GM19468 (cell line): ENCODE data around the gene PERCC1.
"Not testable (repeated sequence)": the region's sequence is repeated elsewhere in the genome, so short reads cannot be mapped to it uniquely, and the experiment has no call there.

Experiments used
- ATAC-seq: cut with Tn5 transposase; IDR thresholded peaks from one replicate; pipeline ENCODE4 v1.9.1; 2021; ENCODE audit warnings: mild to moderate bottlenecking, moderate library complexity, moderate number of reproducible peaks; ENCODE audit not compliant: unreplicated experiment; ENCODE audit errors: extremely low read depth

Gene PERCC1

DNA sequence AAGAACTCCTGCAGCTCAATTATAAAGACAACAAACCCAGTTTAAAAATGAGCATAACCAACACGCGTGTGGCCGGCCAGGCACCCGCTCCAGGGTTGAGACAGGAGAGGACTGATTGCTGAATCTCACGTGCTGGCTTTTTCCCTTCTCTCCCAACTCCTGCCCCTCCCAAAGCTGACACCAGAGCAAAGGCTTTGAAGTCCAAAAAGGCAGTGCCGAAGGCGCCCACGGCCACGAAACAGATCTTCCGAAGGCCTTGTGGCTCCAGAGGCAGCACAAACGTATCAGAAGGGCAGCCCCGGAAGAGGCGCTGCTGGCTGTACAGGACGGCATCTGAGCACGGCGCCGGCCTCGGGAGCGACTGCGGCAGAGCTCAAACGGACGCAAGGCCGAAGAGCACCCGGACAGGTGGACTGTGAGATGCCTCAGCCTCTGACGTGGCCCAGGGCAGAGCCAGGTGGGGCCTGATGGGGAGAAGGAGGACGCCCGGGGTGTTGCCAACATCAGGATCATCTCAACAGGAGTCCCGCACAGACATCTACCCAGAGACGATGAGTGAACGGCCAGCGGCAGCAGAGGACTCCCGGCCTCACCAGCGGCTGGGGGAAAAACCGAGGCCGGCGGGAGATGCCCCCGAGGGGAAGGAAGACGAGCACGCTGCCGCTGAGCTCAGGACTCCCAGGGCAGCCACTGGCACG, 33.5 kb downstream of the PERCC1 start:
- ATAC-seq: no peak

DNA sequence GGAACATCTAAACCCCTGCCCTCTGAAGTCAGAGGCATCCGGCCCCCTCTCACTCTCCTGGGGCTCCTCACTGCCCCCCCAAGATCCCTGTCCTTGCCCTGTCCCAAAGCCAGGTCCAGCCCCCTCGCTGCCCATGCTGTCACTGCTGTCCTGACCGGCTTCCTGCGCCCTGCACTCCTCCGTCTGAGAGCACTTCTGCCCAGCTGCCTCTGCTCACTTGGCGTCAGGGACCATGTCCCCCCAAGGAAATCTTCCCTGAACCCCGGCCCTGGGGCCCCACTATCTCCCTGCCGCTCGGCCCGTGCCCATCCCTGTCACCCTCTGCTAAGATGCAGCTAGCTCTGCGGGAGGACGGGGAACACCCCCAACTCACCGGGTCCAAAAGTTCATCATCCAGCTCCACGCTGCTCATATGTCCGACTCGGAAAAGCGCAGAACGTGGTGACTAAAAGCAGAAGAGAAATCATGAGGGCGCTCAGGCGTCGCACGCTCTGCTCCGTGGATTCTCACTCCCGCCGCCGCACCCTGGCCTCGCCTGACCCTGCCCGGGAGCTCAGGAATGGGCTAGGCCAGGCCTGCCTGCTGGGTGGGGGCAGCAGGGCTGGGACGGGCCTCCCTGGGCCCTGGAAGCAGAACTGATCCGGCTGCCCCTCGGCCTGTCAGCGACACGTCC, 34.2 kb downstream of the PERCC1 start:
- no peak for ATAC-seq

DNA sequence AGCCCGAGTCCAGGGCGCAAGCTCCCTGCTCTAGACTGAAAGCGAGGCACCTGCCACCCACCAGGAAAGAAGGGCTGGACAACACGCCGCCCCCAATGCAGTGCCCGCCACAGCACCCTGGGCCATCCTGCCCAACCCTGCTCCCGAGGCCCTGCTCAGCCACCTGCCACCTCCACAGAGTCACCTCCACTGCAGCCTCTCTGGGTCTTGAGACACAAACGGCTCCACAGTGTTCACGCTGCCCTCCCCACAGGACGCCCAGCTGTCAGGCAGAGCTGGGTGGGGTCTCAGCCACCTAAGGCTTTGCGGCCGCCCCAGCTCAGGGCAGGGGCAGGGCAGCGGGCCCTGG, 34.7 kb downstream of the PERCC1 start:
- ATAC-seq: no peak

DNA sequence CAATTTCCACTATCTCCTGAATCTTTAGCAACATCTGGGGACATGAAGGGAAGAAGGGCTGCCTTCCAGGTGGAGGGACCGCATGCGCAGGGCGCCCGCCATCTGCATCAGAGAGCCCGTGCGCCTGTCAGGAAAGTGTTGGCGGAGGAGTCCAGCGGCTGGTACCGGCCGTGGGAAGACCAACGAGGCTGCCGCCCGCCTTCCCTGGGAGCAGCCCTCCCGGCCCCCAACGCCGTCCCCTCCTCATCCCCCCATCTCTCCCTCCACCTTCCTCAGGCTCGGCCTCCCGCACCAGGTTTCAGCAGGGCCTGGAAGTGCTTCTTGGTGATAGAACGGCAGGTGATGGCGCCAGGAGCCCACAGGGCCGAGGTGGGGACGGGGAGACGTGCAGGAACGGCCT, 35.2 kb downstream of the PERCC1 start:
- no peak for ATAC-seq

DNA sequence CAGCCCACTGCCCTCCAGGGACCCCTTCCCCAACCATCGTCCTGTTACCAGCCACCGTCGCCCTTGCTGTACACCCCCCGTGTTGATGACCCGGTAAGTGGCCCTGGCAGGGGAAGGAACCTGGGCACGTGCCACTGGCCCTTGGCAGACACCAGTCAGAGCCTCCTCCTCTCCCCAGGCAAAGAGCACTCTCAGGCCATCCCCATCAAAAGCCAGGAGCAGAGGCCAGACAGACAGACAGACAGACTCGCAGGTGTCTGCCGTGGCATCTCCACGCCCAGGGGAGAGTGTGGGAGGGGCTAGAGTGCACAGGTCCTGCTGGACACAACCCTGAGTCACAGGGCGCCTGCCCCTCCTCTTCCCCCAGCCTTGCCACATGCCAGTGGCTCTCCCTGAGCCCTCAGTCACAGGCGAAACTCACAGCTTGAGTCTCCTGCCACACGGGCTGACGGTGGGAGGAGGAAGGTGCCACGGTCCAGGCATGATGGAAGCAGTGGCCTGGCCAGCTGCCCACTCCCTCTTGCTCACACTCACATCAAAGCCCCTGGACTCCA, 36.2 kb downstream of the PERCC1 start:
- no peak for ATAC-seq

DNA sequence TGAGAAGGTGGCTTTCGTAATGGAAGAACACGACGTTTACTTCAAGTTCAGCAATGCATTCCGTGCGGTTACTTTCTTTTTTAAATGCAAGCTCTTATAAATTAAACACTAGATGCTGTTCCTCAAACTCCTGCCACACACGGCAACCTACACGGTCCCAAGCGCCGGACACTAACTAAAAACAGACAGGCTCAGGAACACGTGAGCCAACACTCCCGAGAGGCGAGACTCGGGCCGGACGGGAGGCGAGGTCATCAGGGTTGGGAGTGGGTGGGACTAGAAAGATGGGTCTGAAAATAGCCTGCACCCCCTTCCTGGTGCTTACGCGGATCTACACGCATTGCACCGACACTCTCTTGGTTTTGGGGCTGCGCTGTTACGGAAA, 37.5 kb downstream of the PERCC1 start:
- ATAC-seq: no peak

DNA sequence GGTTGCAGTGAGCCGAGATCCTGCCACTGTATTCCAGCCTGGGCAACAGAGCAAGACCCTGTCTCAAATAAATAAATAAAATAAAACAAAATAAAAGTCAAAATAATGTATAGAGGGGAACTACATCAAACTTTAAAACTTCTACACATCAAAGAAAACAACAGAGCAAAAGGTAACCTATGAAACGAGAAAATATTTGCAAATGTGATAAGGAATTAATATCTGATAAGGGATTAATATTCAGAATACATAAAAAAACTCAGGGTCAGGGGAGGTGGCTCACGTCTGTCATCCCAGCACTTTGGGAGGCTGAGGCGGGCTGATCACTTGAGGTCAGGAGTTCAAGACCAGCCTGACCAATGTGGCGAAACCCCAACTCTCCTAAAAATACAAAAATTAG, 38.3 kb downstream of the PERCC1 start:
- ATAC-seq: not testable (repeated sequence)

DNA sequence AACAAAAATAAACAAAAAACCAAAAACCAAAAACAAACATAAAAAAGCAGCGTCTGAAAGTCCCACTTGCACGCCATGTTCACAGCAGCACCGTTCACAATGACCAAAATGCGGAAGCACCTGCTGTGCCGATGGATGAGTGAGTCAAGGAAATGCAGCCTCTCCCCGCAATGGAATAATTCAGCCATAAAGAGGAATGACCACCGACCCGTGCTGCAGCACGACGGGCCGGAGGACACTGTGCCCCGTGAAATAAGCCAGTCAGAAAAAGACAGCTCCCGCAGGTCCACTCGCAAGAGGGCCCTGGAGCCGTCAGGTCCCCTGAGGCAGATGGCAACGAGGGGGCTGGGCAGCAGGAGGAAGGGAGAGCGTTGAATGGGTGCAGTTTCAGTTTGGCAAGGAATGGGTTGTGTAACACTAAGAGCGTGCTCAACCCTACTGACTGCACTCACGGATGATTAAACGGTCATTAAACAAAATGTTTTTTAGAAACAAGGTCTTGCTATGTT, 38.9 kb downstream of the PERCC1 start:
- no peak for ATAC-seq

DNA sequence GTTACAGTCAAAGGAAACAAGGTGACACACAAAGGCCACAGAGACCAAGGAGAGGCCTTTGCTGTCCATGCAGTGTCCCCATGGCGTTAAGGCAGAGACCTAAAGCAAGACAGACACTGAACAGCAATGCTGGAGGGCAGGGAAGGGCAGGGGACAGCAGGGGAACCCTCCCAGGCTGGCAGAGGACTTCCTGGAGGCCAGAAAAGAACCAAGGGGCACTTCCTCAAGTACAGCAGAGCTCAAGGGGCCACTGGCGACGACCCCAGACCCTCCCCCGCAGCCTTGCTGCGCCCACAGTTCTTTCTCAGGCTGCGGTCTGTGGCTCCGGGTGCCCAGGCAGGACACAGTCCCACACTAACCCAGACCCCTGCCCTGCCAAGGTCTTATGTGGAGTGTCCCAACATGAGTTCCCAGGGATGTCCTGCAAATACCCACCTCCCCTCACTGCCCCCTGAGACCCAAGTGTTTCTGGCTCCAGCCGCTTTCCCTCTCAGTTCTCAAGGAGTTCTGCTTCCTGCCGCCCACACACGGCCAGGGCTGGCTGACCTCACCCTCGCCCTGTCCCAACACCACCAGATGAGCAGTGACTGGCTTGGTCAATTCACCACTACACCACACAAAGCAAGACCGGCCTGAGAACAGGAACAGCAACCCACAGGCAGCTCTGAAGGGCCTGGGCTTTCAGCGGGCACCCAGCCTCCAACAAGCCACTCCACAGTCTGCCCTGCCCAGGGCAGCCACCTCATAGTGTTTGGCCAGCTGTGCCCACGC, 39.8 kb downstream of the PERCC1 start:
- ATAC-seq: no peak

DNA sequence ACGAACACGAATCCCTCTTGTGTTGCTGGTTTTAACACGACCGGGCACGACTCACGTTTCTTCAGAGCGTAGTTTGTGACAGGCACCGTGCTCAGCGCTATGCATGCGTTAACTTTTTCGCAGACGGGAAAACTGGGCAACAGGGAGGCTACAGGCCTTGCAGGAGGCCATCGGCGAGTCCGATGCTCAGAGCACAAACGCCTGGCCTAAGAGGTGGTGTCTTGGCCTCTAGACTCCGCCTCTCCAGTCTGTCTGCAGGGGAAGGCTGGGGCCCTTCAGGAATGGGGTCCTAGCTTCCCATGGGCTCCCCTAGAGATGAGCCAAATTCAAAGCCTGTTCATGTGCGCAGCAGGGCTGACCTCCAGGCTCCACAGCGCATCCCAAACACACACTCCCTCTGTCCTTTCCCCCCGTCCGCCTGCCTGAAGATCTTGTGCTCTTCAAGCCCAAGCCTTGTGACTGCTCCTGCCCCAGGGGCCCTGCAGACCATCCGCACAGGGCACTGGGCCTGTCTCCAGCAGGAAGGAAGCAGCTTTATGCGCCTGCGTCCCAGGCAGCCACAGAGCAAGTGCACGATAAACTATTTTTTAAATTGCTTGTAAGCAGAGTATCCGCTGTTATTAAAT, 40.8 kb downstream of the PERCC1 start:
- ATAC-seq: no peak

DNA sequence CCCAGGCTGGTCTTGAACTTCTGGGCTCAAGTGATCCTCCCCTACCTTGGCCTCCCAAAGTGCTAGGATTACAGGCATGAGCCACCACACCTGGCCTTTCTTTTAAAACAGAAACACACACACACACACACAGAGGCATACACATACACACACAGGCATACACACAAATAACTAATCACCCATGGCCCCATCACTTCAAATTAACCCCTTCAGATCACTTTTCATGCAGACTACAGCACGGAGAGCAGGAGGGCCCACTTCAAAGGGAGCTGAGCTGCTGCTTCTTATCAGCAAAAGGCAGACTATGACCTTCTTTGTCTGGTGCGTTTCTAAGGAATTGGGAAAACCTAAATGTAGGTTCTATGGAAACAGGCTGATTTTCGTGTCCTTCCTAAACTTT, 42.1 kb downstream of the PERCC1 start:
- no peak for ATAC-seq

DNA sequence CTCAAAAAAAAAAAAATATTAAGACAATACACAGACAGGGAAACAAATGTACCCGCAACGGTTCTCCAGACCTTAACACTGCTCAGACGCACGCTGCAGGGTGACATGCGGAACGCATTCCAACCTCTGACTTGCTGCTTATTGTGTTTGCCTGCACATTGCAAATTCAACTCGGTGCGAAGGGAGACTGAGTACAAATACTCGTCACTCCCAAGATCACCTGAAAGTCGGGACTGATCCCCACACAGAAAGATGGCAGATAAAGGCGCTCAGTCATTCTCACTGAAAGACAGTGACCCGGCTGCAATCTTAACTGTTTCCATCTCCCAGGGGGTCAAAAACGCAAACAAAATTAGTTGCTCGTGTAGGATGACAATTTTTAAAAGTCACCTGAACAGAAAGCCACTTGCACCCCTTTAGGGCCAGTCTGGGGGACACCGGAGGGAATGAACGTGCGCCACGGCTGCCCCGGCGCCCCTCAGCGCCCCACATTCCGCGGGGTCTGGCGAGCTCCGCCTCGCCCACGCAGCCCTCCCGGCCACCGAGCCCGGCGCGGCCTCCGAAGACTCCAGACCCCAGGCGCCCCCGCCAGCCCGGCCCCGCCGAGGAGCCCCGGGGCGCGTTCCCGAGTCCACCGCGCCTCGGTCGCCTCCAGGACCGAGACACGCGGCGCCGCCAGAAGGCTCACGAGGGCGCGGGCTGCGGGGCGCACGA, 43.4 kb downstream of the PERCC1 start:
- ATAC-seq: no peak

DNA sequence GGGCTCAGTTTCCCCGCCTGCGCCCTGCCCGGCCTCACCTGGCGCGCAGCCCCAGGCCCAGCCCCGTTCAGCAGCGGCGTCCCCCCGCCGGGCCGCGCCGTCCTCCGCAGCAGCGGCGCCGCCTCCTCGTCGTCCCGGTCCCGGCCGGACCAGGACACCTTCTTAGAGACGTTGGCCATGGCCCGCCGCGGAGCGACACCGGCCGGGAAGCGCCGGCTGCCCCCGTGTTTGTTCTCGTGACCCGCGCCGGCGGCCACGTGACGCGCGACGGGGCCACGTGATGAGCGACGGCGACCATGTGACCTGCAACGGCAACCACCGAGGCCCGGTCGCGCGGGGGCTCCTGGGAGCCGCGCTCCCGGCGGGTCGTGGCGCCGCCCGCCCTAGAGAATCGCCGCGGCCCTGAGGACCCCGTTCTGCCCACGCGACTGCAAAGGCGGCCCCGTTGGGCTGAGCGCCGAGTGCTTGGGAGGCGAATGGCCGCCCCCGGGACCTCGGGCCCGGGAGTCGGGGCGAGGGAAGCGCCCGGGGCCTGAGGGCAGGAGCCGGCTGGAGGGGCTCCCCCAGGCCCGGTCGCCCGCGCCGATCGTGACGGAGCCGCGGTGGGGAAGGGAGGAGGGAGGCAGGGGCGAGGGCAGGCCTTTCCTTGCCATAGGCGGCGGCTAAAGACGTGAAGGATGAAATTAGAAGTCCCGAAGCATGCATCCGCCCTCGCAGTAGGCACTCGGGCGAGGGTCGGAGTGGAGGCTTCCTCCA, 44.1 kb downstream of the PERCC1 start, which contains the start of gene CLCN7:
CLCN7 (minus strand) TSS at position 233 of the 756 bp plus-strand sequence; CDS start at position 179, 54 bp downstream.
- peak; percentile 64 for ATAC-seq

DNA sequence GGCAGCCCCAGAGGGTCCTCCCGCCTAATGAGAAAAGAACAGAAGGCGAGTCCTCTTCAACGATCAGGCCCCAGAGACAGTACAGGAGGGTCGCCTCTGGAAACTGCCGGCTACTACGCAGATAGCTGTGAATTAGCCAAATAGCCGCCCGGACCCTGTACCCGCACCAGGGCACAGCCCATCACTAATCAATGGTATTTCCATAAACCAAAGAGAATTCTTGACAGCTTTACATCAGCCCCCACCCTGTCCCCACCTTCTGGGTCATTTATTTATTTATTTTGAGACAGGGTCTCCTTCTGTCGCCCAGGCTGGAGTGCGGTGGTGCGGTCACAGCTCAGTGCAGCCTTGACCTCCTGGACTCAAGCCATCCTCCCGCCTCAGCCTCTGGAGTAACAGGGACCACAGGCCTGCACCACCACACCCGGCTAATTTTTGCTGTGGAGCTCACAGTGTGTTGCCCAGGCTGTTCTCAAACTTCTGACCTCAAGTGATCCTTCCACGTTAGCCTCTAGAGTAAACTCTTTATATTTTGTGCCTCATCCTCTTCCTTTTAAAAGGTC, 44.8 kb downstream of the PERCC1 start:
- no peak for ATAC-seq

DNA sequence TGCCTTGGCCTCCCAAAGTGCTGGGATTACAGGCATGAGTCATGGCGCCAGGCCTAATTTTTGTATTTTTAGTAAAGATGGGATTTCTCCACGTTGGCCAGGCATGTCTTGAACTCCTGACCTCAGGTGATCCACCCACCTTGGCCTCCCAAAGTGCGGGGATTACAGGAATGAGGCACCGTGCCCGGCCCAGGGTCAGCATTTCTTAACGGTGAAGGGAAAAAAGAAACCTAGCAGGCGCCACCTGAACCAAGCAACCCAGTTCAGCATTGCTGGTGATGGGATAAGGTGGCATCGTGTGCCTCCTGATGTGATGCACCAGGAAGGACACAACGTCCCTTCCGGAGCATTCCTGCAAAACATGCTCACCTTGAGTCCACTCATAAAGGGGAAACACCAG, 46.2 kb downstream of the PERCC1 start:
- no peak for ATAC-seq

DNA sequence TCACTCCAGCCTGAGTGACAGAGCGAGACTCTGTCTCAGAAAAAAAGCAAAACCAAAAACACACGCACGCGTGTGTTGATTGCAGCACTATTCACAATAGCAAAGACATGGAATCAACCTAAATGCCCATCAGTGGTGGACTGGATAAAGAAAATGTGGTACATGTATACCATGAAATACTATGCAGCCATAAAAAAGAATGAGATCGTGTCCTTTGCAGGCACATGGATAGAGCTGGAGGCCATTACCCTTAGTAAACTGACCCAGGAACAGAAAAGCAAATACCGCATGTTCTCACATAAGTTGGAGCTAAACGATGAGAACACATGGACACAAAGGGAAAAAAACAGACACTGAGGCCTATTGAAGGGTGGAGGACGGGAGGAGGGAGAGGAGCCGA, 48.1 kb downstream of the PERCC1 start:
- not testable (repeated sequence) for ATAC-seq

DNA sequence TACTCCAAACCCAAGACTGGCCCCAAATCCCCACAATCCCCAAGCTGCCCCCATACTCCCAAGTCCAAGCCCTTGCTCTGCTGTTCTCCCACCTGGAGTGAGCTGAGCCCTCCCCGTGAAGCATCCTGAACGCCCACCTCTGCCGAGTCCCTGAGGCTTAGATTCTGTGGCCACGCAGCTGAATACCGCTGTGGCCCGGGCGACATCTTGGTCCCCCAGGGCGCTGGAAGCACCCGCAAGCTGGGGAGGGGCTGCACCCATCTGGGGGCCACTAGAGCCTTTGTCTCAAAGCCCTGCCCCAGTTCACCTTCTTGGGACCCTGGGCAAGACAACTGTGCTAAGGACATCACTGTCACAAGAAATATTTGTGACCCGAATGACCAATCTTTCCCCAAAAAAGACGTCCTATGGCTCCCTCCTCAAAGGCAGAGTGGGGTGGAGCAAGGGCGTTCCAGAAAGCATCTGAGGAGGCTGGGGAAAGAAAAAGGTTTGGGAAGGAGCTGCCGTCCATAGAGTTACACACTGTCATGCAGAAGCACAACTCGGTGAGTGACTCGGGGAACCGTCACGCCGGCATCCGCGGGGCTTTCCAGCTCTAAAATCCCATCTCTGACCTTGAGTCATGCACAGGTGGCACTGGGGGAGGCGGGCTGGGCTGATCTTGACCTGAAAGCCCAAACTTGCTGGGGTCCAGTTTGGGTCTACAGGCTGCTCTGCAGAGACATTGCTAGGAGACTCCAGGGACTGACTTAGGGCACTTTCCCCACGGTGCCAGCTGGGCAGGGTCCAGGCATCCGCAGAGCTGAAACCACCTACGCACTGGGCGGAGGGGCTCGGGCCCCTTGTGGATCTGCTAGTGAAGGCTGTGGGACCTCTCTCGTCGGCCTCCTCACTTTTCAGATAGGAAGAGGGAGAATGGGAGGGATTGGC, 51.3 kb downstream of the PERCC1 start:
- no peak for ATAC-seq
